Ovary (tissue), 9 donors: ENCODE data around the gene NLRP9. TPM values are rescaled to one million over a fixed set of nuclear protein-coding genes. Genes with fewer than 3 reads are reported as not detected.

Experiments used
- DNase-seq, 5 donors: peaks; one replicate each; pipeline ENCODE4 v3.0.0-alpha.2; 2019 to 2020
- H3K27ac ChIP-seq, 2 donors: fragments of 200-600 bp; one replicate each; pipeline versions ENCODE4 v1.5.1 to v1.8.0; 2019 to 2022
- H3K27me3 ChIP-seq: fragments of 200-600 bp; one replicate; pipeline ENCODE4 v1.8.0; 2022
- H3K36me3 ChIP-seq: fragments of 200-600 bp; sonication (generic); one replicate; pipeline ENCODE4 v1.5.1; 2019
- H3K4me1 ChIP-seq: one replicate; pipeline ENCODE4 v1.8.1; 2013; ENCODE audit warnings: mild to moderate bottlenecking, moderate library complexity; ENCODE audit not compliant: insufficient read depth
- H3K4me3 ChIP-seq: fragments of 200-600 bp; sonication (generic); one replicate; pipeline ENCODE4 v1.5.1; 2017
- H3K9me3 ChIP-seq, 2 donors: fragments of 200-600 bp in 1 of 2; sonication (generic) in 1 of 2; one replicate each; pipeline versions ENCODE4 v1.5.1 to v1.8.1; 2013 to 2019; ENCODE audit warnings: mild to moderate bottlenecking in 1 of 2, moderate library complexity in 1 of 2
- EP300 ChIP-seq: sonication (generic); formaldehyde crosslinking; IDR thresholded peaks from one replicate; pipeline ENCODE4 v1.6.1; 2017; ENCODE audit warnings: antibody characterized with exemption
- POLR2A ChIP-seq: fragments of 450-650 bp; IDR thresholded peaks from one replicate; pipeline ENCODE4 v1.6.1; 2017; ENCODE audit warnings: antibody characterized with exemption, mild to moderate bottlenecking, moderate library complexity
- WGBS, 3 donors: extraction: QIAGEN DNeasy Blood & Tissue Kit in 1 of 3; methylation state at CpG; one replicate each; pipeline versions ENCODE4 v1.1.5 to v1.1.7; 2013 to 2017; 5-methylcytosine and 5-hydroxymethylcytosine counted together
- intact Hi-C, 4 donors: fragments of 100-400 bp; cut with DNase I; formaldehyde crosslinking; loops; one replicate each; pipeline versions ENCODE4 v1.11.0 to v1.15.1; 2022 to 2023
- polyA plus RNA-seq, 2 donors: library from polyadenylated mRNA; stranded (reverse); fragments of 200-250 nt in 1 of 2; fragments of 350-450 nt in 1 of 2; fragmentation: Illumina TruSeq in 1 of 2; extraction: RNeasy Lipid Tissue Mini Kit (QIAGEN cat#74804) in 1 of 2; gene quantifications; one replicate each; pipeline ENCODE4 v1.2.3, GENCODE V29; 2013 to 2014
- total RNA-seq, 7 donors: library from RNA; depleted of rRNA in 2 of 7; stranded (reverse); fragments of >200 nt in 2 of 7; fragmentation: NEBNext Ultra II Directional in 3 of 7; extraction: Animal tissue kit (Norgen Biotek cat#: 25700) in 3 of 7; gene quantifications; one replicate each; pipeline versions ENCODE4 v1.1.0 to v1.2.4, GENCODE V29; 2016 to 2023
- TF ChIP-seq, protein P1 (sequence below), 3 donors: fragments of 450-650 bp in 2 of 3; fragments of 200-600 bp in 1 of 3; IDR thresholded peaks; one replicate each; pipeline versions ENCODE4 v1.5.1 to v1.8.0; 2016 to 2022; ENCODE audit warnings: antibody characterized with exemption in 3 of 3, mild to moderate bottlenecking in 1 of 3
- donor health status: DM: no; HTN: no; CAD: no; lungs with moderate emphysema.
- donor health status: DM: no; HTN: no; CAD: no.
- donor health status: Bipolar disorder and iron deficiency.
- donor health status: DM: yes; HTN: yes; CAD: no.
- donor health status: DM: no; HTN: no; CAD: no.
- donor health status: DM: yes; HTN: yes; CAD: no.

Gene NLRP9
- total and polyA plus RNA-seq, 9 donors: 0.17 to 0.80 TPM; not detected in 7

DNA sequence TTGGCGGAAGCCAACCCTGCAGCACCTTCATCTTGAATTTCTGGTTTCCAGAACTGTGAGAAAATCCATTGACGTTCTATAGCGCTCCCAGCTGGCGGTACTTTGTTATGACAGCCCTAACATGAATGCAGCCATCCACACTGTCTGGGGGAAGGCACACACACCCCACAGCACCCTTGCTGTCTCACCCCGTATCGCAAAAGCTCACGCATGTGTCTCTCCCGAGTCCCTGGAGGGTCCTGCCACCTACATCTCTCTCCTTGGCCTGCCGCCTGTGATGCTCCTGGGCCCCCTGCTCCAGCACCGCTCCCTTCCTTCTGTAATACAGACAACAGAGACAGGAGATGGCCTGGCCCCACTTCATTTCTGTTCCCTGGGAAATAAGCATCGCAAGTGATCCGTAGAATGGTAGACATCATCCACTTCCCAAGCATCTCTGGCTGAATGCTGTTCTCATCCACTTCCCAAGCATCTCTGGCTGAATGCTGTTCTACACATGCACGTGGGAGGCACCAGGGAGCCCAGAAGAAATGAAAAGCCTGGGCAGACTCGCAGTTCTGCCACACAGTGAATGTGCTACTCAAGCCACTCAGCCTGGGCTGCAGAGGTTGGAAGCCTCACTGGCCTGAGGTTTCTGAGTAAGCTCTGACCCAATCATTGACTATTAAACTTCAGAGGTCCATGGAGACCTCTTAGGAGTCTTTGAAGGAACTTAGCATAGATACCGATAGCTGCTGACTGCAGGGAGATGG, 33.5 kb downstream of the NLRP9 start:
- no peaks in the 10 kb centered on the region for H3K27me3 ChIP-seq
- H3K4me3 ChIP-seq: no peak overlapping the region
- no peaks in the 10 kb centered on the region for H3K36me3 ChIP-seq
- H3K9me3 ChIP-seq: no peaks in the 10 kb centered on the region
- WGBS, 3 donors: 87 to 90% (median 87%) methylated on average over 15 of the region's 15 CpGs
- H3K4me1 ChIP-seq: peaks cover 3% of the 10 kb centered on the region
- intact Hi-C loops: no loop called here
- H3K27ac ChIP-seq: no peak overlapping the region
- TF ChIP-seq POLR2A (no peak), EP300 (no peak)
- TF ChIP-seq, protein P1, sequence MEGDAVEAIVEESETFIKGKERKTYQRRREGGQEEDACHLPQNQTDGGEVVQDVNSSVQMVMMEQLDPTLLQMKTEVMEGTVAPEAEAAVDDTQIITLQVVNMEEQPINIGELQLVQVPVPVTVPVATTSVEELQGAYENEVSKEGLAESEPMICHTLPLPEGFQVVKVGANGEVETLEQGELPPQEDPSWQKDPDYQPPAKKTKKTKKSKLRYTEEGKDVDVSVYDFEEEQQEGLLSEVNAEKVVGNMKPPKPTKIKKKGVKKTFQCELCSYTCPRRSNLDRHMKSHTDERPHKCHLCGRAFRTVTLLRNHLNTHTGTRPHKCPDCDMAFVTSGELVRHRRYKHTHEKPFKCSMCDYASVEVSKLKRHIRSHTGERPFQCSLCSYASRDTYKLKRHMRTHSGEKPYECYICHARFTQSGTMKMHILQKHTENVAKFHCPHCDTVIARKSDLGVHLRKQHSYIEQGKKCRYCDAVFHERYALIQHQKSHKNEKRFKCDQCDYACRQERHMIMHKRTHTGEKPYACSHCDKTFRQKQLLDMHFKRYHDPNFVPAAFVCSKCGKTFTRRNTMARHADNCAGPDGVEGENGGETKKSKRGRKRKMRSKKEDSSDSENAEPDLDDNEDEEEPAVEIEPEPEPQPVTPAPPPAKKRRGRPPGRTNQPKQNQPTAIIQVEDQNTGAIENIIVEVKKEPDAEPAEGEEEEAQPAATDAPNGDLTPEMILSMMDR (IDR thresholded peaks at IDR 0.05): no peak
- peak in 2 of 5 donors; percentile 21 for DNase-seq

DNA sequence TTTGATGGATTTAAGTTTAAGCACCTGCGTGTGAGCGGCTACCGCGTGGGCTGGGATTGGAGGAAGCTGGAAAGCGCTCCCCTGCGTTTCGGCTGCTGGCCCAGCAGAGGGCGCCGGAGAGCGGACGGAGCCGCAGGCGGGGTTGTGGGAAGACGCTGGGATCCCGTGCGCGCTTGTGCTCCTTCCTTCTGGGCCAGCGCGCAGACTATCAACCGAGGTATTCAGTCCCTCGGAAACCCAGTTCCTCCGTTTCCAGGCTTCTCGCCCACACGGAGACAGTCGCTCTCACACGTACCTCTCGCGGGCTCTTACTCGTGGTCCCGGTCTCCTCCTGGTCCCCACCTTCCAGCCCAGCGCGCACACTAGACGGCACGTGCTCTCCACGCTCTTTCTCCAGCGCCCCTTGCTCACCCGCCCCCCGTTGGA, 34.4 kb downstream of the NLRP9 start:
- no peak overlapping the region for H3K27ac ChIP-seq
- no peaks in the 10 kb centered on the region for H3K36me3 ChIP-seq

DNA sequence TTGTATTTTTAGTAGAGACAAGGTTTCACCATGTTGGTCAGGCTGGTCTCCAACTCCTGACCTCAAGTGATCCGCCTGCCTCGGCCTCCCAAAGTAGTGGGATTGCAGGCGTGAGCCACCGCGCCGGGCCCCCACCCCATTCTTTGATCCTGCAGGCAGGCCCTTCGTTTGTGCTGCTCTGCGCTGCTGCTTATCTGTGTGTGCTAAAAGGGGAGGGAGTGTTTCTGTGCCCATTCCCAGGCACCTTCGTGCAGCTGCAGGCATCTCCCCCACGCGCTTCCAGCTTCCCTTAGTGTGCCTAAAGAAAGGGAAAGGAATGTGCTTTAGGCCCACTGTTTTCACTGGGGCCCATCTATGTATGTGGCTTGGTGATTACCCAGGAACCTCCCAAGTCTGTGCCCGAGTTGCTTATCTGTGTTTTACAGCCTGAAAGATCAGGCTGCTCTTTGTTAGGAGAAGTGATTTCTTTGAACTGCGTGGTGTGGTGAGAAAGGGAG, 36.0 kb downstream of the NLRP9 start:
- no peak overlapping the region for H3K27ac ChIP-seq
- peak in 4 of 5 donors; percentile 6 to 66 (median 20) for DNase-seq
- TF ChIP-seq POLR2A: no peak
- TF ChIP-seq, protein P1 (IDR thresholded peaks at IDR 0.05): no peak
- no peak for TF ChIP-seq EP300
- WGBS, 3 donors: 7 to 14% (median 14%) methylated on average over 13 of the region's 13 CpGs
- no peaks in the 10 kb centered on the region for H3K36me3 ChIP-seq
- no peaks in the 10 kb centered on the region for H3K27me3 ChIP-seq
- intact Hi-C loops: no loop called here
- H3K4me1 ChIP-seq: peaks cover 3% of the 10 kb centered on the region
- H3K9me3 ChIP-seq: no peaks in the 10 kb centered on the region
- no peak overlapping the region for H3K4me3 ChIP-seq

More for the DNA sequence above, 34.4 kb downstream of the NLRP9 start:
- WGBS, 3 donors: 27 to 47% (median 32%) methylated on average over 38 of the region's 38 CpGs
- Histone ChIP-seq H3K4me3 (no peak overlapping the region), H3K27me3 (no peaks in the 10 kb centered on the region), H3K9me3 (no peaks in the 10 kb centered on the region), H3K4me1 (peaks cover 3% of the 10 kb centered on the region)
- TF ChIP-seq EP300 (no peak), POLR2A (no peak)
- TF ChIP-seq, protein P1 (IDR thresholded peaks at IDR 0.05): peak; percentile 36 to 63 (median 56)
- peak; percentile 42 to 79 (median 57) for DNase-seq
- intact Hi-C loops: no loop called here

DNA sequence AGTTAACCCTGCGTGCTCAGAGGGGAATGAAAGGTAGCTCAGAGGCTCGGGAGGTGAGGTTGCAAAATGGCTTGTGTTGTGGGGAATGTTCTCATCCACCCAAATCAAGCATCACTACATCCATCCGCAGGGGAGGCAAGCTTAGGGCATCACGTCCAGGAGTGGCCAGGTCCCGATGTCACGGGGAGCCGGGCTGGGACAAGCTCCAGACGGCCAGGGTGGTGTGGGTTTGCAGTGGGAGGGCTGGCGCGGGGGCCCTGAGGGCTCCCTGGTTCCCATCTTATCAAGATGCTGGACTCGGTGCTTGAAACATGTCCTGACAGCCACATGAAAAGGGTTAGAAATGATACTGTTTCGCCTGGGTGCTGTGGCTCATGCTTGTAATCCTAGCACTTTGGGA, 37.4 kb downstream of the NLRP9 start:
- Histone ChIP-seq H3K4me3 (no peak overlapping the region), H3K27ac (no peak overlapping the region), H3K27me3 (no peaks in the 10 kb centered on the region), H3K4me1 (peaks cover 3% of the 10 kb centered on the region), H3K36me3 (no peaks in the 10 kb centered on the region), H3K9me3 (no peaks in the 10 kb centered on the region)
- DNase-seq: peak in 1 of 5 donors; percentile 5
- WGBS, 3 donors: 91 to 94% (median 94%) methylated on average over 12 of the region's 12 CpGs
- intact Hi-C loops: no loop called here
- no peak for TF ChIP-seq POLR2A
- TF ChIP-seq EP300: no peak
- TF ChIP-seq, protein P1 (IDR thresholded peaks at IDR 0.05): no peak
